ENCODE measurements around the gene FUZ.
"Not testable (repeated sequence)": the region's sequence is repeated elsewhere in the genome, so short reads cannot be mapped to it uniquely, and the experiment has no call there.

FUZ gene

DNA sequence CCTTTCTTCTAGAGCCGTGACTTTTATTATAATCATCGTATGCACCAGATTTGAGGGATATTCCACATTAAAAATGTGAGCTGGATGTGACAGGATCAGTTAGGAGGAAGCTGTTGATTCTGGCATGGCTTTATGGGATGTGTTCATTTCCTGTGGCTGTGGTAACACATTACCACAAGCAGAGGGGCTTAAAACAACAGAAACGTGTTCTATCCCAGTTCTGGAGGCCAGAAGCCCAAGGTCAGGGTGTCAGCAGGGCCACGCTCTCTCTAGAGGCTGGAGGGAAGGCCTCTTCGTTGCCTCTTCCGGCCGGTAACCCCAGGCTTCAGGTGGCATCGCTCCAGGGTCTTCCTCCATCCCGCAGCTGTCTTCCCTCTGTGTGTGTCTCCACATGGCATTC is 19.5 kb upstream of the FUZ start:
- DNase-seq (ENCODE audit: low spot score), result no peak

DNA sequence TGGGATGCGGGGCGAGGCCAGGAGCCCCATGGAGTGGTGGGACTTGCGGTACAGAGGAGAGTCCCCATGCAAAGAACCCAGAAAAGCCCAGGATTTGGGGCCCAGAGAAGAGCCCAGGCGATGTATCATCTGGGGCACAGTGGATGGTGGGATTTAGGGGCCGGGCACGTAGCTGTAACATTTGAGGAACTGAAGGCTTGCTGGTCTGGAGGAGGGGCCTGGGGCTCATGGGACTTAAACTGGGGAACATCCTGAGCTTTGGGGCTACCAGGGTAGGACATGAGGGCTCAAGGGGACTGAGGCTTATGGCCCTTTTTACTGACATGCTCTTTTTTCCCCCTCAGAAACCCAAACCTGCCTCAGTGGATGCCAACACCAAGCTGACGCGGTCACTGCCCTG is 18.5 kb upstream of the FUZ start:
- DNase-seq (ENCODE audit: low spot score), result no peak

DNA sequence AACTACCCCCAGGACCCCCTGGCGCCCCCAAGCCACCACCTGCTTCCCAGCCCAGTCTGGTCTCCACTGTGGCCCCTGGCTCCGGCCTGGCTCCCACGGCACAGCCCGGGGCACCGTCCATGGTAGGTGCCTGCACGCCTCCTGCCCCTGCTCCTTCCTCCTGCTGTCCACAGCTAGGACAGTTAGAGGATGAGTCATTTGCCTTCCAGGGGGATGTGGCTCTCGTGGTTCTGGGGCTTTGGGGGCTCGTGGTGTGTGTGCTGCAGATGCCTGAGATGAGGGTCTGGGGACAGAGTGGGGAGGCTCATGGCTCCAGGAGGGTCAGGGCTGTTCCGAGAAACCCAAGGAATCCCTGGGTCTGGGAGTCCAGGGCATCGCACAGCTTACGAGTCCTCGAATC is 17.7 kb upstream of the FUZ start:
- no peak for DNase-seq (ENCODE audit: low spot score)

DNA sequence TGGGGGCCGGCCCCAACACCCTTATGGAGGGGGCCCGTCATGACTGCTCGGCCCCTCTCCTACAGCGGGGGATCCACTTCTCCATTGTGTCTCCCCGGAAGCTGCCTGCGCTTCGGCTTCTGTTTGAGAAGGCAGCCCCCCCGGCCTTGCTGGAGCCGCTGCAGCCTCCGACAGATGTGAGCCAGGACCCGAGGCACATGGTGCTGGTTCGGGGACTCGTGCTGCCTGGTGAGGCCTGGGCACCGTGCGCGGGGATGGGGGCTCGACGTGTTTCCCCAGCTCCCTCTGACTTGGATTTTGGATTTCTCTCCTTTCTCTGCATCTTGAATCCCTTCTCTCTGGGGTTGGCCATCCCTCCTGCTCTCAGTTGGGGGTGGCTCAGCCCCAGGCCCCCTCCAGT is 16.6 kb upstream of the FUZ start:
- DNase-seq (ENCODE audit: low spot score), result no peak

DNA sequence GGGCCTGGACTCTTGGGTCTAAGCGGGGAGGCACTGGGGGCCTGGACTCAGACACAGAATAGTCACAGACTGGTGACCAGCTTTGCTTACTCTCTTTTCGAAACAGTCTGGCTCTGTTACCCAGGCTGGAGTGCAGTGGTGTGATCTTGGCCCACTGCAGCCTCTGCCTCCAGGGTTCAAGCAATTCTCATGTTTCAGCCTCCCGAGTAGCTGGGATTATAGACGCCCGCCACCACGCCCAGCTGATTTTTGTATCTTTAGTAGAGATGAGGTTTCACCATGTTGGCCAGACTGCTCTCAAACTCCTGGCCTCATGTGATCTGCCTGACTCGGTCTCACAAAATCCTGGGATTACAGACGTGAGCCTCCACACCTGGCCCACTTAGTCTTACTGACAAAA is 16.1 kb upstream of the FUZ start:
- no peak for DNase-seq (ENCODE audit: low spot score)

DNA sequence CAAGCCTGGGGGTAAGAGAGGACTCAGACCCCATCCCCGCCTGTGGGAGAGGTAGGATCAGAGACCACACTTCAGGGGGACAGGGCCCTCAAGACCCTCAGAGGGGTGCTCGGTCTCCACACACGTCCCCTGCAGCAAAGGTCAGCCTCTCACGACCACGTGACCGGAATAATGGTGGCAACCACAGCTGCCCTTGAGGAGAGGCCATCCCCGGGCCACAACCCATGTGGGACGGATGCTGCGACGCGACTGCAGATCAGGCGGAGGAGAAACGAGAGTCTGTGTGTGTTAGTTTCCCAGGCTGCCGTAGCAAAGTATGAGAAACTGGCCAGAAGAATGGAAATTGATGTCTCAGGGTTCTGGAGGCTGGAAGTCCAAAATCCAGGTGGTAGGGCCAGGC is 13.9 kb upstream of the FUZ start:
- no peak for DNase-seq (ENCODE audit: low spot score)

DNA sequence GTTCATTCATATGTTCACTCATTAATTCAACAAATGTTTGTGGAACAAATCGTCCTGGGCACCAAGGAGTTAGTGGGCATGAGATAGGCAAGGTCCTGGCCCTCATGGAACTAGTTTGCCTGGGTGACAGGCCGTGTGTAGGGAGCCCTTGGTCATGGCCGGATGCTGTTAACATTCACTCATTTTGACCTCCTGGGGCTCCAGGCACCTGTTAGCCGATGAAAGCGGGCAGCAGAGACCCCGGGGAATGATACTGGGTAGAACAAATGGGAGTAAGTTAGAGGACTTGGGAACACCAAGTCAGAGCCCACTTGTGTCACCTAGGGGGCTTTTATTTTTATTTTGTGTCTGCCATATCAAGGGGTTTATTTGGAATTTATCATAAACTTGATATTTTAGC is 11.6 kb upstream of the FUZ start:
- DNase-seq (ENCODE audit: low spot score), result no peak

DNA sequence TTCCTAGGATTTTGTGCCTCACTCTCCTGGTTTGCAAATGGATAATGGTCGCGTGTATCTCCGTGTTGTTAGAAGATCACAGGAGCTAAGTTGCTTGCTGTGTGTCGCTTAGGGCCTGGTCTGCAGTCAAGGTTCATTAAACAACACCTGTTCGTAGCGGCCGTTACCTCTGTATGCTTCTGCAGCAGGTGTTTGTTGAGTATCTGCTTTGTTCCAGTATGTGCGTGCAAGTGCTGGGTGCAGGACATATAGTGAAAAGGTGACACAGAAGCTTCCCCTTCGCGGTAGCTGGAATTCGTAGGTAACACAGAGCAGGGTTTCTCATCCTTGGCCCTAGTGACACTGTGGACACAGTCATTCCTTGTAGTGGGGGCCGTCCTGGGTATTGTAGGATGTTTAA is 10.4 kb upstream of the FUZ start:
- DNase-seq (ENCODE audit: low spot score), result no peak

DNA sequence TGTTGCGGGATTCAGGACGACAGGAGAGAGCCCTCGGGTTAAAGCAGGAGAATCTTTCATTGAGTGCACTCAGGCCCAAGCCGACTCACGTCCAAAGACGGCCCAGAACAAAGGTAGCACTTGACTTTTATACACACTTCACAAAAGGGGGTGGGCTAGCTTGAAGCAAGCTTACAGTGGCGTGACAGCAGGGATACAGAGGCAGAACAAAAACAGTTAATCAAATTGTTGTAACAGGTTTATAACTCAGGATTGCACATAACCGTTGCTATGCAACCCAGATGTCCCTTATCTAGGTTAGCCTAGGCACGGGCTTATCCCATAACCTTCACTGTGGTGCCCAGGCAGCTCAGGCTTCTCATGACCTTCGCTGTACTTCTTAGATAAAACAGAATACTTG is 7.0 kb upstream of the FUZ start:
- no peak for DNase-seq (ENCODE audit: low spot score)

DNA sequence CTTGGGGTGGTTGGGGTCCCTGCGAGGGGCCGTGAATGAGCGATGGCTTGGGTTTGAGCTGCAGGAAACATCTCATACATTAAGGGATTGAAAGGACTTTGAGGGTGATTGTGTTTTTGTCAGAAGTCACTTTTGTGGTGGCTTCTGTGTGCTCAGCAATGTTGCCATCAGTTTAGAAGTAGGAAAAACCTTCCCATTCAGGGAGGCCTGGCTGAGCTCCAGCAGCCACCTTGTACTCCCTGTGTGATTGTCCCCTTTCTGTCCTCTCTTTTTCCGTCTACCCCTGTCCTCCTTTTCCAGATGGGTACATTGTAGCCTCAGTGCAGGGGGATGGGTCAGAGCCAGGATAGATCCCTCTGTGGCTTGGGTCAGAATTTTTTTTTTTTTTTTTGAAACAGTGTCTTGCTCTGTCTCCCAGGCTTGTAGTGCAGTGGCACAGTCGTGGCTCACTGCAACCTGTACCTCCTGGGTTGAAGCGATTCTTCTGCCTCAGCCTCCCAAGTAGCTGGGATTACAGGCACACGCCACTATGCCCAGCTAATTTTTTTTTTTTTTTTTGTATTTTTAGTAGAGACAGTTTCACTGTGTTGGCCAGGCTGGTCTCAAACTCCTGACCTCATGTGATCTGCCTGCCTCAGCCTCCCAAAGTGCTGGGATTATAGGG is 6.5 kb upstream of the FUZ start:
- not testable (repeated sequence) for DNase-seq (ENCODE audit: low spot score)

DNA sequence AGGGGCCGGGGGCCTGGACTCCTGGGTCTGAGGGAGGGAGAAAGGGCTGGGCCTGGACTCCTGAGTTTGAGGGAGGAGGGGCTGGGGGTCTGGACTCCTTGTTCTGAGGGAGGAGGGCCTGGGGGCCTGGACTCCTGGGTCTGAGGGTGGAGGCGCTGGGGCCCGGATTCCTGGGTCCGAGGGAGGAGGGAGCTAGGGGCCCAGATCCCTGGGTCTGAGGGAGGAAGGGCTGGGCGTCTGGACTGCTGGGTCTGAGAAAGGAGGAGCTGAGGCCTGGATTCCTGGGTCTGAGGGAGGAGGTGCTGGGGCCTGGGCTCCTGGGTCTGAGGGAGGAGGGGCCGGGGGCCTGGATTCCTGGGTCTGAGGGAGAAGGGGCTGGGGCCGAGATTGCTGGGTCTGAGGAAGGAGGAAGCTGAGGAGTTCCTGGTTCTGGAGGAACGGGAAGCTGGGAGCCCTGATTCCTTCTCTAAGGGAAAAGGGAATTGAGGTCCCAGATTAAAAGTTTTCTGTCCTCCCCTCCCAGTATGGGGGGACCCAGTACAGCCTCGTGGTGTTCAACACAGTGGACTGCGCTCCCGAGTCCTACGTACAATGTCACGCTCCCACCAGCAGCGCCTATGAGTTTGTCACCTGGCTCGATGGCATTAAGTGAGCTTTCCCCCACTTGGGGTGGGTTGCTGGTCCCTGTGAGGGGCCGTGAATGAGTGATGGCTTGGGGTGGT is 5.7 kb upstream of the FUZ start:
- no peak for DNase-seq (ENCODE audit: low spot score)

DNA sequence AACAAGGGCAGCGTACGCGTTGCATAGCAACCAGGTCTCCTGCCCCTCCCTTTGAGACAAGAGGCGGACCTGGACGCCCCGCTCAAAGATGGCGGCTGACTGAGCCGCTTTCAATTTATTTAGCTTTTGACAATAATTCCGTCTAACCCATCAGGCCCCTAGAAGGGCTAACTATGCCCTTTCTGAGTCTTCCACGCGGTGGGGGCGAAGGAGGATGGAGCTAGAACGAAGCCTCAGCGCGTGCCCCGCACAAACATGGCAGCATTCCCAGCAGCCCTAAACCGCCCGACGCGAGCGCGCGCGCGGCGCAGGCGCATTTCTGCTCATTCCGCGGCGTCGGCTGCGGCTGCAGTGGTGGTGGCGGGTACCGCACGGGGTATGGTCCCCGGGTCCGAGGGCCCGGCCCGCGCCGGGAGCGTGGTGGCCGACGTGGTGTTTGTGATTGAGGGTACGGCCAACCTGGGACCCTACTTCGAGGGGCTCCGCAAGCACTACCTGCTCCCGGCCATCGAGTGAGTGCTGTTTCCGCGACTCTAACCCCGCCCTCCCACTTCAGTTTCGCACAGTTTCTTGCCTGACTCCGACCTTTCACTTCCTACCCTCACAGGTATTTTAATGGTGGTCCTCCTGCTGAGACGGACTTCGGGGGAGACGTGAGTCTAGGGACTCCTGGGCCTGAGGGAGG is 5.0 kb upstream of the FUZ start, which contains the start of gene MED25:
MED25 (plus strand) TSS at position 326 of the 685 bp plus-strand sequence; CDS start at position 379, 53 bp downstream.
- DNase-seq (ENCODE audit: low spot score), result peak; percentile 77

DNA sequence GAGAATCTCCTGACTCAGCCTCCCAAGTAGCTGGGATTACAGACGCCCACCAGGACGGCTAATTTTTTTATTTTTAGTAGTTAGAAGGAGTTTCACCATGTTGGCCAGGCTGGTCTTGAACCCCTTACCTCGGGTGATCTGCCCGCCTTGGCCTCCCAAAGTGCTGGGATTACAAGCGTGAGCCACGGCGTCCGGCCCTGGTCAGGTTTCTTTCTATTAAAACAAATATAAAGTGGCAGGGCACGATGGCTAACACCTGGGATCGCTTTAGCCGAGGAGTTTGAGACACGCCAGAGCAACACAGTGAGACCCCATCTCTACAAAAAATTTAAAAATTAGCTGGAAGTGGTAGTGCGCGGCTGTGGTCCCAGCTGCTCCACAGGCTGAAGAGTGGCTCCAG is 3.5 kb upstream of the FUZ start:
- DNase-seq (ENCODE audit: low spot score), result no peak

DNA sequence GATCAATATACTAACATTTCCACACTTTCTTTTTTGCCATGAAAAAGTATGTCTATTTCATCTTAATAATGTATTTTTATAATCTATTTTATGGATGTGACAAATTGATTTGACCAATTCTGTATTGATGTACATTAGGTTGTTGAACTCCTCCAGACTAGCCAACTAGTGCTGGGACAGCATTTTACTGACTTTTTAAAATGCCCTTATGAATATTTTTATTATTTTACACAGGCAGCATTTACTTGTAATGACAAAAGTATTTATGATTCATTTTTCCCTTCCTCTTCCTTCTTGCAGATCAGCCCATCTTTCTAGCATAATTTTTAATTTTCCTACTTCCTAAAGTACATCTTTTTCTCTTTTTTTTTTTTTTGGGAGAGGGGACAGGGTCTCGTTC is 918 bp upstream of the FUZ start:
- DNase-seq (ENCODE audit: low spot score), result no peak

DNA sequence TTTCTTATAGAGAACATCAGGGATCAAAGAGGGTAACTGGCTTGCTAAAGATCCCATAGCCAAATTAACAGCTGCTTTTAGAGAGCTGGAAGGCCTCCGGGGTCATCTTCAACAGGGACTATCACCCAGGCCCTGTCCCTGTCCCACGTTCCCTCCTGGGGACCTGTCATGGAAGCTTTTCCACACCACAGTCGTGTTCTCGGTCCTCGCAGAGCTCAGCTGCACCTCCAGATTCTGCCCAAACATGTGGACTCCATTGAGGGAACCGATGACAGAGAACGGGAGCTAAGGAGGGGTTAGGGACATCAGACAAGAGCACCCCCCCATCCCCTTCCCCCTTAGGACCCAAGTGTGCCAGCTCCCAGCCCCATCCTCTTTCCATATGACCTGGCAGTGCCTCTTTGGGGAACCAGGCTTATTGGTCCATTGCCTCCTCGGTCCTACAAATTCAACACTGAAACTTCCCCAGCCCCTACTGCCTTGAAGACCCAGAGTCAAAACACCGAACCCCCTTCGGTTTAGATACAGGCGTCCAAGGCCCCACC is 568 bp downstream of the FUZ start:
- no peak for DNase-seq (ENCODE audit: low spot score)

DNA sequence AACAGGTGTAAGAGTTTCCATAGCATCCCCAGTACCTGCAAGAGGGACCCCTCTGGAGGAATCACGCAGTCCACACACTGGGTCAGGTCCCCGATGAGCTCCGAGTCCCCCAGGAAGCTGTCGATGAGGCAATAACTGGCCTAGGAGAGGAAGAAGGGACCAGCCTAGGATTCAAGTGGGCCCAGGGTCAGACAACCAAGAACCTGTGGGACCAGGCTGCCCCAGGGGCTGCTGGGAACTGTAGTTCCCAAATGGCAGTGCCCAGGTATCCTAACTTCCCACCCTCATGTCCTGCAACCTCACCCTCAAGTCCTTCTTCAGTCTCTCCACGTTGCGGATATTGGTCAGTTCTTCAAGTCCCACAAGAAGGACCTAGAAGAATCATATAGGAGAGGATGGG is 1.8 kb downstream of the FUZ start:
- DNase-seq (ENCODE audit: low spot score), result no peak

DNA sequence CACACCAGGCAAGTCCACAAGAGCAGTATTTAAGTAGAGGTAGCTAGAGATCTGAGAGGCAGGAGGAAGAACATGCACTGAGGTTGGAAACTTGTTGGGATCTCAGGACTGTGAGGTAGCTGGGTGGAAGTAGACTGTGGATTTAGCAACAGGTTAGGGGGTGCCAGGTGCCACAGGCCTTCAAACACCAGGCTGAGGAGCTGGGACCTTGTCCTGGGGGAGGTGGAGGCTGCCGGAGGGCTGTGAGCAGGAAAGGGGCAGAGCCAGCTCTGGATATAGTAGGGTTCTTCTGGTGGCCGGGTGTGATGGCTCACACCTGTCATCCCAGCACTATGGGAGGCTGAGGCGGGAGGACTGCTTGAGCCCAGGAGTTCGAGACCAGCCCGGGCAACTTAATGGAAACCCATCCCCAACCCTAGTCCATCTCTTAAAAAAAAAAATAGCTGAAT is 3.1 kb downstream of the FUZ start:
- no peak for DNase-seq (ENCODE audit: low spot score)

DNA sequence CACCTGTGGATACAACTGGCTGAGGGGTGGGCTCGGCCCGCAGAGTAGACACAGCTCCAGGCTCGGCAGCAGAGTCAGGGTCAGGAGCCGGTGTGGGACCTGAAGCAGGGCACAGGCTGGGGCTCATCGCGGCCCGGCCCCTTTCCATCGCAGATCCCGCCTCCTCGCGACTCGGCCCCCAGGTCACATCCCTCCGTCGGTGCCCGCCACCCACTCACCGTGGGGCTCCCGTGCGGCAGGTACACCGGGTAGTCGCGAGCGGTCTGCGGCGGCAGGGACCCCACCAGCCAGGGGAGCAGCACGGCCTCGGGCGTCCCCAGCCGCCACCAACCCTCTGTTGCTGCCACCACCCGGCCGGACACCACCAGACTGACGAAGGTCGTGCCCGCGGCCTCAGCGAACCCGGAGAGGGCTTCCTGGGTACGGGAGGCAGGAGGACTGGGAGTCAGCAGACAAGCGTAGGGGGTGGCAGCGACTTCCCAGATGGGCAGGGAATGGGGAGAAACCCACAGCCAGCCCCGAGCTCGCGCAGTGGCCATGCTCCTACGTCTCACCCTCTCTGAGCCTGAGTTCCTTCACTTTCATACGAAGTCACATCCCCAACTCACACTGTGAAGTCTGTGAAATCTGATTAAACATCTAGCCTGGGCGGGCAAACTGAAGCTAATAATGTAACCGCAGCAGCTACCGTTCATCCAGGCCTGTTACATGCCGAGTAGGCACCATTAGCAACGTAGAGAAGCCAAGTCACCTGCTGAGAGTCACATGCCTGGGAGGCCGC is 3.7 kb downstream of the FUZ start:
- no peak for DNase-seq (ENCODE audit: low spot score)

DNA sequence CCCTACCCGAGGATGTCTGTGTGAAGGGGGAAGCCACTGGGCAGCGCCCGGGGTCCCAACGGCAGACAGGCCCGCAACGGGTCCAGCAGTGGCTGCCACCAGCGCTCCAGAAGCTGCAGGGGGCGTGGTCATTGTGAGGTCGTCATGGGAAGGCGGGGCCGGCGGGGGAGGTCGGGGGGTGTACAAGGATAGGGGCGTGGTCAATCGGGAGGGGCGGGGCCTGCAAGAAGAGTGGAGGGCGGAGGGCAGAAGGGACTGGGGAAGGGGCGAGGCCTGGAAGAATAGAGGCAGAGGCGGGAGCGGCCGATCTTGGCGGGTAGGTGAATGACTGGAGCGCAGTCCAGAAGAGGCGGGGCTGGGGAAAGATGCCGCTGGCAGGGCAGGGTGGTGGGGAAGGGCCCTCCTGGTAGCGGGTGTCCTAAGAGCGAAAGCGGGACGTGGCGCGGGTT is 4.4 kb downstream of the FUZ start:
- DNase-seq (ENCODE audit: low spot score), result peak; percentile 67

DNA sequence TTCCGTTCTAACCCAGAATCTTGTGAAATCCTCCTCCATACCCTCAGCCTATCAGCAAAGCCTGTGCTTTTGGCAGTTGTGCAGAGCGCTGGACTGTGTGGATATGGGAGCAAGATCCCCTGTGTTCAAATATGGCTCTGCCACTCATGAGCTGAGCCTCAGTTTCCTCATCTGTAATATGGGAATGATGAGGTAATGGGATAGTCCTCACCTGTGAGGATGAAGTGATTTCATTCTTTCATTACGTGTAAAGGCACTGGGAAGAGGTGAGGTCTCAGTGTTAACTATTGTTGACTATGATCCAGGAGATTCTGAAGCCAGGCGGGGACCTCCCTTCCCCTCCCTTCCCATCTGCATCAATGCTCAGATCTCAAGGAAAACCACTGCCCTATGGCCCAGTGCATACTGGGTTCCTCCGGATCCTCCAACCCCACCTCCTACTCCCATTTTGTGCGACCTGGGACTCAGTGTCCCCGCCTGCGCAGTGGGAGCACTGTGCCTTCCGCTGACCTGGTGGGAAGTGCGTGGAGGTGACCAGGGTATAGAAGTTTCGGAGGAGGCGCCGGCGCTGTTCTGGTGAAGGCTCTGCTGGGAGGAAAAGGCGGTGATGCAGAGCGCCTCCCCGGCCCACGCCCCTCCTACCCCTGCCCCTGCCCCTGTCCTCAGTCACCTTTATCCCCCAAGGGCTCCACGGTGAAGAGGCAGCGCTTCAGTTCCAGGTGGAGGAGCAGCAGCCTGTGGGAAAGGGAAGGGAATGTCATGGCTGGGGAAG is 5.0 kb downstream of the FUZ start:
- DNase-seq (ENCODE audit: low spot score), result no peak
